ENCODE results near the gene TNFSF11. TPM values are rescaled to one million over a fixed set of nuclear protein-coding genes. Genes with fewer than 3 reads are reported as not detected.

The TNFSF11 gene
- total RNA-seq, 2 experiments from 2014 or later, result not detected

DNA sequence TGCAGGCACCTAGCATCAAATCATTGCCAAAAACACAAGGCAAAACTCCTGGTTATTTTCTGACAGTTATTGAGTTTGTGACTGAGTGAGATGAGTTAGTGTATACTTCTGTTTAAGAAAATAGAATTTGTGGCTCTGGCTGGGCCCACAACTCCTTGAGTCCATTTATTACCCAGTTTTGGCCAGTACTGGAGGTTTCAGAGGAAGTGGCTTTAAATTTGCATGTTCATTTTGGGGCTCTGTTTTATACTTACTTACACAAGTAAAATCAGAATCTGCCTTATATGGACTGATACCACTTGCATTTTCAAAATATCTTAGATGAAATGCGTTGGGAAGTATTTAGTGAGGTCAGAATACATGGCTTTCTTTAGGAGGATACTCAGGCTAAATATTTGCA is 29.0 kb downstream of the TNFSF11 start:
- no peaks in the 10 kb centered on the region for H3K9me2 ChIP-seq (ENCODE audit: insufficient read depth, low read length)
- no peak overlapping the region for H3K4me3 ChIP-seq (ENCODE audit: low read depth, low read length, poor library complexity, severe bottlenecking)
- POLR2A ChIA-PET, result interaction anchor here (1.0 kb wide), 1 partner anchor 10 kb away, joined by 3 read pairs; no protein-coding TSS in a partner anchor
- peak overlapping the region; percentile 29; the same call in 1 of the 2 replicates for H2AFZ ChIP-seq (ENCODE audit: low read length)
- BruUV-seq (replicated peaks), result no TSS peak
- no peaks in the 10 kb centered on the region for H3K36me3 ChIP-seq (ENCODE audit: insufficient read depth, low read length)
- CTCF ChIA-PET (ENCODE audit: unreplicated experiment), result no interaction called here
- TF ChIP-seq, protein P1, sequence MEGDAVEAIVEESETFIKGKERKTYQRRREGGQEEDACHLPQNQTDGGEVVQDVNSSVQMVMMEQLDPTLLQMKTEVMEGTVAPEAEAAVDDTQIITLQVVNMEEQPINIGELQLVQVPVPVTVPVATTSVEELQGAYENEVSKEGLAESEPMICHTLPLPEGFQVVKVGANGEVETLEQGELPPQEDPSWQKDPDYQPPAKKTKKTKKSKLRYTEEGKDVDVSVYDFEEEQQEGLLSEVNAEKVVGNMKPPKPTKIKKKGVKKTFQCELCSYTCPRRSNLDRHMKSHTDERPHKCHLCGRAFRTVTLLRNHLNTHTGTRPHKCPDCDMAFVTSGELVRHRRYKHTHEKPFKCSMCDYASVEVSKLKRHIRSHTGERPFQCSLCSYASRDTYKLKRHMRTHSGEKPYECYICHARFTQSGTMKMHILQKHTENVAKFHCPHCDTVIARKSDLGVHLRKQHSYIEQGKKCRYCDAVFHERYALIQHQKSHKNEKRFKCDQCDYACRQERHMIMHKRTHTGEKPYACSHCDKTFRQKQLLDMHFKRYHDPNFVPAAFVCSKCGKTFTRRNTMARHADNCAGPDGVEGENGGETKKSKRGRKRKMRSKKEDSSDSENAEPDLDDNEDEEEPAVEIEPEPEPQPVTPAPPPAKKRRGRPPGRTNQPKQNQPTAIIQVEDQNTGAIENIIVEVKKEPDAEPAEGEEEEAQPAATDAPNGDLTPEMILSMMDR (conservative IDR thresholded peaks at IDR 0.05; ENCODE audit: low read length), result no peak
- TF ChIP-seq EZH2phosphoT487 (IDR thresholded peaks at IDR 0.05; ENCODE audit: borderline replicate concordance, low read depth, low read length), result no peak
- H3K4me1 ChIP-seq (ENCODE audit: insufficient read depth, low read length, poor library complexity, severe bottlenecking), result peaks cover 51% of the 10 kb centered on the region
- H3K79me2 ChIP-seq (ENCODE audit: insufficient read depth, low read depth, low read length), result no peaks in the 10 kb centered on the region
- H3K4me2 ChIP-seq (ENCODE audit: low read length), result peak overlapping the region; percentile 51
- no peaks in the 10 kb centered on the region for H4K20me1 ChIP-seq (ENCODE audit: insufficient read depth, low read length)
- no peak for DNase-seq (ENCODE audit: low spot score)
- H3K27ac ChIP-seq (ENCODE audit: low read depth, low read length, poor library complexity, severe bottlenecking), result peak overlapping the region; percentile 10
- H3K9me3 ChIP-seq (ENCODE audit: low read length), result no peaks in the 10 kb centered on the region
- intact Hi-C loops (cut with micrococcal nuclease; ENCODE audit: unreplicated experiment), result no loop called here

DNA sequence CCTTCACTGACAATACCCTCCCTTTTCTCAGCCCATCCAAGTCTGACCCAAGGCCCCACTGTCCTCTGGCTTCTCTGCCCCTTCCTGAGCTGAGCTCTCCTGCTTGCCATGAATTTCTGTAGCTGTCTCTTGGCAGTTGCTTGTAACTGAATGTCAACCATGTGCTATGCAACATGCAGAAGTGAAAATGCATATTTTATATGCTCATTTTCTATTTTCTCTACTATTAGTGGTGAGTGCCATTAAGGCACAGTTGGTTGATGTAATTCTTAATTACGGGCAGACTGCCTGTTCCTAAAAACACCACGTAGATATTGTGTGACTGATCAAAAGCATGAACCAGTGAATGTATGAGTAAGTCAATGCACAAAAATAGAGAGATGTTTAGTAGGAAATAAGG is 29.6 kb downstream of the TNFSF11 start:
- no TSS peak for BruUV-seq (replicated peaks)
- POLR2A ChIA-PET, result interaction anchor here (1.0 kb wide), 1 partner anchor 10 kb away, joined by 3 read pairs; no protein-coding TSS in a partner anchor
- H3K36me3 ChIP-seq (ENCODE audit: insufficient read depth, low read length), result no peaks in the 10 kb centered on the region

DNA sequence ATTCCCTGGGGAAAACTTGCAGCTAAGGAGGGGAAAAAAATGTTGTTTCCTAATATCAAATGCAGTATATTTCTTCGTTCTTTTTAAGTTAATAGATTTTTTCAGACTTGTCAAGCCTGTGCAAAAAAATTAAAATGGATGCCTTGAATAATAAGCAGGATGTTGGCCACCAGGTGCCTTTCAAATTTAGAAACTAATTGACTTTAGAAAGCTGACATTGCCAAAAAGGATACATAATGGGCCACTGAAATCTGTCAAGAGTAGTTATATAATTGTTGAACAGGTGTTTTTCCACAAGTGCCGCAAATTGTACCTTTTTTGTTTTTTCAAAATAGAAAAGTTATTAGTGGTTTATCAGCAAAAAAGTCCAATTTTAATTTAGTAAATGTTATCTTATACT is 33.6 kb downstream of the TNFSF11 start:
- H3K36me3 ChIP-seq (ENCODE audit: insufficient read depth, low read length), result no peaks in the 10 kb centered on the region
- ChIA-PET CTCF (ENCODE audit: unreplicated experiment) (no interaction called here), POLR2A (interaction anchor here (0.6 kb wide), 1 partner anchor 676 kb away, joined by 3 read pairs; no protein-coding TSS in a partner anchor)
- no peak overlapping the region for H3K4me3 ChIP-seq (ENCODE audit: low read depth, low read length, poor library complexity, severe bottlenecking)
- H2AFZ ChIP-seq (ENCODE audit: low read length), result no peak overlapping the region
- peaks cover 71% of the 10 kb centered on the region for H3K4me1 ChIP-seq (ENCODE audit: insufficient read depth, low read length, poor library complexity, severe bottlenecking)
- H3K79me2 ChIP-seq (ENCODE audit: insufficient read depth, low read depth, low read length), result no peaks in the 10 kb centered on the region
- peak; percentile 48 for DNase-seq (ENCODE audit: low spot score)
- no peaks in the 10 kb centered on the region for H3K9me3 ChIP-seq (ENCODE audit: low read length)
- H3K9me2 ChIP-seq (ENCODE audit: insufficient read depth, low read length), result no peaks in the 10 kb centered on the region
- peak overlapping the region; percentile 37; the same call in 1 of the 2 replicates for H3K4me2 ChIP-seq (ENCODE audit: low read length)
- no peak overlapping the region for H3K27ac ChIP-seq (ENCODE audit: low read depth, low read length, poor library complexity, severe bottlenecking)
- intact Hi-C loops (cut with micrococcal nuclease; ENCODE audit: unreplicated experiment), result no loop called here
- no peaks in the 10 kb centered on the region for H4K20me1 ChIP-seq (ENCODE audit: insufficient read depth, low read length)
- TF ChIP-seq, protein P1 (conservative IDR thresholded peaks at IDR 0.05; ENCODE audit: low read length), result no peak
- TF ChIP-seq EZH2phosphoT487 (IDR thresholded peaks at IDR 0.05; ENCODE audit: borderline replicate concordance, low read depth, low read length), result no peak
- no TSS peak for BruUV-seq (replicated peaks)

More for the DNA sequence above, 29.6 kb downstream of the TNFSF11 start:
- Histone ChIP-seq H3K4me2 (ENCODE audit: low read length) (peak overlapping the region; percentile 51; the same call in 1 of the 2 replicates), H3K27ac (ENCODE audit: low read depth, low read length, poor library complexity, severe bottlenecking) (peak overlapping the region; percentile 10), H3K4me3 (ENCODE audit: low read depth, low read length, poor library complexity, severe bottlenecking) (no peak overlapping the region), H2AFZ (ENCODE audit: low read length) (0 out of 2 replicates have a peak overlapping the region, but pooled peaks have one; percentile 29), H3K9me3 (ENCODE audit: low read length) (no peaks in the 10 kb centered on the region), H4K20me1 (ENCODE audit: insufficient read depth, low read length) (no peaks in the 10 kb centered on the region), H3K79me2 (ENCODE audit: insufficient read depth, low read depth, low read length) (no peaks in the 10 kb centered on the region), H3K4me1 (ENCODE audit: insufficient read depth, low read length, poor library complexity, severe bottlenecking) (peaks cover 58% of the 10 kb centered on the region), H3K9me2 (ENCODE audit: insufficient read depth, low read length) (no peaks in the 10 kb centered on the region)
- intact Hi-C loops (cut with micrococcal nuclease; ENCODE audit: unreplicated experiment), result no loop called here
- TF ChIP-seq, protein P1 (conservative IDR thresholded peaks at IDR 0.05; ENCODE audit: low read length), result no peak
- no peak for TF ChIP-seq EZH2phosphoT487 (IDR thresholded peaks at IDR 0.05; ENCODE audit: borderline replicate concordance, low read depth, low read length)
- no peak for DNase-seq (ENCODE audit: low spot score)
- CTCF ChIA-PET (ENCODE audit: unreplicated experiment), result no interaction called here
